Liver (tissue), 9 donors: ENCODE data around the gene LRRC74A. TPM values are rescaled to one million over a fixed set of nuclear protein-coding genes. Genes with fewer than 3 reads are reported as not detected.

Experiments used
- DNase-seq: peaks from one replicate; pipeline ENCODE4 v3.0.0-alpha.2; 2017; ENCODE audit warnings: low spot score
- H3K27ac ChIP-seq, 2 donors: one replicate each; pipeline ENCODE4 v1.7.0; 2013; ENCODE audit warnings: inconsistent platforms in 2 of 2, low read length in 2 of 2, control low read depth in 1 of 2, low read depth in 1 of 2, mild to moderate bottlenecking in 1 of 2
- H3K27me3 ChIP-seq, 4 donors: one replicate each; pipeline versions ENCODE4 v1.6.1 to v1.7.0; 2013; ENCODE audit warnings: low read length in 3 of 4, inconsistent platforms in 1 of 4, mild to moderate bottlenecking in 1 of 4, moderate library complexity in 1 of 4; ENCODE audit not compliant: control insufficient read depth in 4 of 4, insufficient read depth in 4 of 4
- H3K36me3 ChIP-seq, 4 donors: one replicate each; pipeline versions ENCODE4 v1.6.1 to v1.7.0; 2013; ENCODE audit warnings: low read length in 3 of 4, mild to moderate bottlenecking in 3 of 4, low read depth in 1 of 4, moderate library complexity in 1 of 4; ENCODE audit not compliant: control insufficient read depth in 4 of 4, insufficient read depth in 3 of 4
- H3K4me1 ChIP-seq, 4 donors: one replicate each; pipeline versions ENCODE4 v1.6.1 to v1.7.0; 2013; ENCODE audit warnings: low read length in 3 of 4, mild to moderate bottlenecking in 3 of 4, moderate library complexity in 1 of 4; ENCODE audit not compliant: control insufficient read depth in 4 of 4, insufficient read depth in 4 of 4
- H3K4me3 ChIP-seq, 3 donors: one replicate each; pipeline versions ENCODE4 v1.6.1 to v1.7.0; 2013; ENCODE audit warnings: low read length in 3 of 3, control low read depth in 1 of 3, low read depth in 1 of 3, mild to moderate bottlenecking in 1 of 3
- H3K9ac ChIP-seq, 2 donors: one replicate each; pipeline ENCODE4 v1.7.0; 2013; ENCODE audit warnings: low read length in 2 of 2, mild to moderate bottlenecking in 2 of 2, moderate library complexity in 2 of 2, control low read depth in 1 of 2, low read depth in 1 of 2
- H3K9me3 ChIP-seq, 4 donors: one replicate each; pipeline versions ENCODE4 v1.6.1 to v1.7.0; 2013; ENCODE audit warnings: low read length in 3 of 4; ENCODE audit not compliant: control insufficient read depth in 4 of 4
- CTCF ChIP-seq: fragments of 150-350 bp; IDR thresholded peaks from 2 replicates; pipeline ENCODE4 v1.5.1; 2017; ENCODE audit warnings: improper control_type of control experiment, low read depth, low read length; ENCODE audit not compliant: missing input control
- EGR1 ChIP-seq, 2 donors: IDR thresholded peaks; 2 replicates each; pipeline ENCODE4 v1.6.1; 2016 to 2018; ENCODE audit warnings: antibody characterized with exemption in 2 of 2, low read depth in 2 of 2
- HNF4A ChIP-seq, 2 donors: conservative IDR thresholded peaks; 2 replicates each; pipeline ENCODE4 v1.6.1; 2016; ENCODE audit warnings: antibody characterized with exemption in 2 of 2, mild to moderate bottlenecking in 2 of 2
- HNF4G ChIP-seq: IDR thresholded peaks from 2 replicates; pipeline ENCODE4 v1.6.1; 2016; ENCODE audit warnings: antibody characterized with exemption
- JUND ChIP-seq, 2 donors: IDR thresholded peaks; 2 replicates each; pipeline ENCODE4 v1.6.1; 2016; ENCODE audit warnings: antibody characterized with exemption in 2 of 2
- MAX ChIP-seq: IDR thresholded peaks from 2 replicates; pipeline ENCODE4 v1.6.1; 2016; ENCODE audit warnings: antibody characterized with exemption
- NR2F2 ChIP-seq: IDR thresholded peaks from 2 replicates; pipeline ENCODE4 v1.6.1; 2016; ENCODE audit warnings: antibody characterized with exemption
- RAD21 ChIP-seq, 2 donors: IDR thresholded peaks; 2 replicates each; pipeline ENCODE4 v1.6.1; 2016; ENCODE audit warnings: antibody characterized with exemption in 2 of 2, mild to moderate bottlenecking in 2 of 2
- SP1 ChIP-seq: IDR thresholded peaks from 2 replicates; pipeline ENCODE4 v1.6.1; 2018; ENCODE audit warnings: antibody characterized with exemption, mild to moderate bottlenecking
- TAF1 ChIP-seq: conservative IDR thresholded peaks from 2 replicates; pipeline ENCODE4 v1.6.1; 2016; ENCODE audit warnings: antibody characterized with exemption, mild to moderate bottlenecking
- ZBTB33 ChIP-seq: IDR thresholded peaks from 2 replicates; pipeline ENCODE4 v1.6.1; 2016; ENCODE audit warnings: antibody characterized with exemption
- WGBS: extraction: QIAGEN DNeasy Blood & Tissue Kit; methylation state at CpG from one replicate; pipeline ENCODE4 v1.1.7; 2013; 5-methylcytosine and 5-hydroxymethylcytosine counted together
- polyA plus RNA-seq, 2 donors: library from polyadenylated mRNA; stranded (reverse) in 1 of 2; unstranded in 1 of 2; fragments of 200-250 nt in 1 of 2; fragments of >200 nt in 1 of 2; fragmentation: Nextera tagmentation in 1 of 2; extraction: Ambion mirVana in 1 of 2; gene quantifications; one replicate each; pipeline versions ENCODE4 v1.2.1 to v1.2.3, GENCODE V29; 2013 to 2015
- total RNA-seq, 2 donors: library from RNA; depleted of rRNA; stranded (reverse); fragments of >200 nt; gene quantifications; one replicate each; pipeline ENCODE4 v1.2.3, GENCODE V29; 2014
- donor health status: healthy.
- donor health status: healthy.
- donor health status: healthy.
- donor health status: healthy.
- donor health status: healthy.

Gene LRRC74A
- total and polyA plus RNA-seq, 4 donors = not detected

- TF ChIP-seq ZBTB33 = no peak
These were observed 13.5 kb upstream of the LRRC74A start, which contains the start of gene ANGEL1 (continued) for GRCh38 chr14:76812422-76813383.

- 82% methylated on average over 7 of the region's 7 CpGs for whole genome bisulfite sequencing
- no peak overlapping the region for H3K27ac ChIP-seq
- H3K4me3 ChIP-seq = no peak overlapping the region
- no peak for DNase-seq
- no peaks in the 10 kb centered on the region for H3K36me3 ChIP-seq
- H3K4me1 ChIP-seq = peaks cover 2 to 19% (median 14%) of the 10 kb centered on the region in 4 donors
- no peak for TF ChIP-seq EGR1 (IDR thresholded peaks at IDR 0.05; ENCODE audit: low read depth in 2 of 2)
- TF ChIP-seq TAF1 = no peak
- no peak for TF ChIP-seq HNF4G
- TF ChIP-seq RAD21 (IDR thresholded peaks at IDR 0.05) = no peak
- TF ChIP-seq JUND (IDR thresholded peaks at IDR 0.05) = no peak
- TF ChIP-seq CTCF = no peak
- no peak for TF ChIP-seq HNF4A (conservative IDR thresholded peaks at IDR 0.05)
- H3K27me3 ChIP-seq = no peaks in the 10 kb centered on the region
- H3K9me3 ChIP-seq = no peaks in the 10 kb centered on the region
- no peak overlapping the region for H3K9ac ChIP-seq
These were observed 11.2 kb upstream of the LRRC74A start for GRCh38 chr14:76814726-76815645.

- DNase-seq = no peak
- WGBS = 96% methylated on average over 2 of the region's 2 CpGs
- Histone ChIP-seq H3K27ac (no peak overlapping the region), H3K9me3 (no peaks in the 10 kb centered on the region), H3K27me3 (no peaks in the 10 kb centered on the region), H3K36me3 (no peaks in the 10 kb centered on the region), H3K4me3 (no peak overlapping the region), H3K9ac (no peak overlapping the region), H3K4me1 (no peaks in the 10 kb centered on the region)
- TF ChIP-seq ZBTB33 (no peak), MAX (no peak), TAF1 (no peak), EGR1 (IDR thresholded peaks at IDR 0.05; ENCODE audit: low read depth in 2 of 2) (no peak), SP1 (no peak), NR2F2 (no peak), RAD21 (IDR thresholded peaks at IDR 0.05) (no peak)
These were observed 5.5 kb upstream of the LRRC74A start for GRCh38 chr14:76820700-76821099.
